AG09319 (cell line): ENCODE results near the gene TNFRSF8.

Source experiments
- DNase-seq: peaks from one replicate; pipeline ENCODE4 v3.0.0-alpha.2; 2010; ENCODE audit warnings: low read depth; ENCODE audit errors: extremely low read depth
- TF ChIP-seq, protein P1 (sequence below): IDR thresholded peaks from 2 replicates; pipeline ENCODE4 v1.5.1; 2011; ENCODE audit warnings: low read depth, mild to moderate bottlenecking, inconsistent platforms, low read length, moderate library complexity

Gene TNFRSF8

GRCh38 chr1:12145616-12146342 is 82.7 kb downstream of the TNFRSF8 start:
- TF ChIP-seq, protein P1, sequence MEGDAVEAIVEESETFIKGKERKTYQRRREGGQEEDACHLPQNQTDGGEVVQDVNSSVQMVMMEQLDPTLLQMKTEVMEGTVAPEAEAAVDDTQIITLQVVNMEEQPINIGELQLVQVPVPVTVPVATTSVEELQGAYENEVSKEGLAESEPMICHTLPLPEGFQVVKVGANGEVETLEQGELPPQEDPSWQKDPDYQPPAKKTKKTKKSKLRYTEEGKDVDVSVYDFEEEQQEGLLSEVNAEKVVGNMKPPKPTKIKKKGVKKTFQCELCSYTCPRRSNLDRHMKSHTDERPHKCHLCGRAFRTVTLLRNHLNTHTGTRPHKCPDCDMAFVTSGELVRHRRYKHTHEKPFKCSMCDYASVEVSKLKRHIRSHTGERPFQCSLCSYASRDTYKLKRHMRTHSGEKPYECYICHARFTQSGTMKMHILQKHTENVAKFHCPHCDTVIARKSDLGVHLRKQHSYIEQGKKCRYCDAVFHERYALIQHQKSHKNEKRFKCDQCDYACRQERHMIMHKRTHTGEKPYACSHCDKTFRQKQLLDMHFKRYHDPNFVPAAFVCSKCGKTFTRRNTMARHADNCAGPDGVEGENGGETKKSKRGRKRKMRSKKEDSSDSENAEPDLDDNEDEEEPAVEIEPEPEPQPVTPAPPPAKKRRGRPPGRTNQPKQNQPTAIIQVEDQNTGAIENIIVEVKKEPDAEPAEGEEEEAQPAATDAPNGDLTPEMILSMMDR, result no peak
- no peak for DNase-seq

DNA sequence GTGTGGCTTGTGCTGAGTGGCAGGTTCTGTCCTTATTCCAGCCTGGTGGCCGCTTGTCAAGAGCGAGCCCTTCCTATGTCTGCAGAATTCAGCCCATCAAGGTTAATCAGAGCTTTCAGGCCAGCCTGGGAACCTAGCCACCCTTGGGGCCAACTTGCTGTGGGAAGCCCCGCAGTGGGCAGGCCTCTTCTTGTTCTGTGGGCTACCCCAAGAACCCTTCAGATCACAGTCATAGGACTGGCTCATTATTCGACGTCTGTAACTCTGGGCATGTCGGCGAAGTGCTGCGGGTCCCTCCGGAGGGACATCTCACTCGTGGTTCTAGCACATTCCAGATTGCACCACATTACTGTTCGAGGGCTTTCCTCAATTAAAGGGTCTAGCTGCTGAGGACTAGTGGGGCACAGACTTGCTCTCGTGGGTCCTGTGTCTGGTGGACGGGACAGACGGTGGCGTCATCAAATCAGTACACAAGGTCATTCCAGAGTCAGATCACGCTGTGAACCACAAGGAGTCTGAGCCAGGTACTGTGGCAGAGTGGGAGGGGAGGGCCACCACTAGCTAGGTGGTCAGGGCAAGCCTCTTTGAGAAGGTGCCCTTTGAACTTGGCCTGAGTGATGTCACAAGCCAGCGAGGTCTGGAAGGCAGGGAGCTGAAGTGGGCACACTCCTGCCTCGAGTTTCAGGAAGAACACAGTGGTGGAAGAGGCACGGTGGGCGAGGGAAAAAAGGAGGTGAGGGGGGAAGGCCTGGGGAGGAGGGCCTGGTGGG is 83.4 kb downstream of the TNFRSF8 start:
- DNase-seq, result no peak
- TF ChIP-seq, protein P1, result no peak

DNA sequence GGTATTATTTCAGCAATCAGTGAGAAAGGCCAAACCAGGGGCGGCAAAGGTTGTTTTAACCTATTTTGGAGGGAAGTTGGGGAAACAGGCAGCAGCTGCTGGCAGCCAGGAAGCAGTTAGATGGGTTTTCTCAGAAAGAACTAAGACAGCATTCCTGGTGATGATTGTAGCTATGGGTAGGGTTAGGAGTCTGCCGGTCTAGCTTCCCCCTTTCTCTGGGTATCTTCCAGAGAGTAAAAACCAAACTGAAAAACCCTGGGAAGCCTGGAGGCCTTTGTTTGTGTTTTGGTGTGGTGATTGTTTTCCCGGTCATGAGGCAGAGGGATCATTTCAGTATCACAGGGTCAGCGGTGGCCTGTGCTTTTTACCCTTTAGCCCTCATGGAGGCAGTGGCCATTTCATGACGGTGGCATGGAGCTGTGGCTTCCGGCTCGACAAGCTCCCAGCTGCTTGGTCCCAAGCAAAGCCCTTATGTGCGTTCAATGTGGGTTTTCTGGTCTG is 84.1 kb downstream of the TNFRSF8 start:
- no peak for DNase-seq
- TF ChIP-seq, protein P1, result no peak

- TF ChIP-seq, protein P1, result no peak
- DNase-seq, result no peak
These were observed 85.3 kb downstream of the TNFRSF8 start for GRCh38 chr1:12148160-12148957.

DNA sequence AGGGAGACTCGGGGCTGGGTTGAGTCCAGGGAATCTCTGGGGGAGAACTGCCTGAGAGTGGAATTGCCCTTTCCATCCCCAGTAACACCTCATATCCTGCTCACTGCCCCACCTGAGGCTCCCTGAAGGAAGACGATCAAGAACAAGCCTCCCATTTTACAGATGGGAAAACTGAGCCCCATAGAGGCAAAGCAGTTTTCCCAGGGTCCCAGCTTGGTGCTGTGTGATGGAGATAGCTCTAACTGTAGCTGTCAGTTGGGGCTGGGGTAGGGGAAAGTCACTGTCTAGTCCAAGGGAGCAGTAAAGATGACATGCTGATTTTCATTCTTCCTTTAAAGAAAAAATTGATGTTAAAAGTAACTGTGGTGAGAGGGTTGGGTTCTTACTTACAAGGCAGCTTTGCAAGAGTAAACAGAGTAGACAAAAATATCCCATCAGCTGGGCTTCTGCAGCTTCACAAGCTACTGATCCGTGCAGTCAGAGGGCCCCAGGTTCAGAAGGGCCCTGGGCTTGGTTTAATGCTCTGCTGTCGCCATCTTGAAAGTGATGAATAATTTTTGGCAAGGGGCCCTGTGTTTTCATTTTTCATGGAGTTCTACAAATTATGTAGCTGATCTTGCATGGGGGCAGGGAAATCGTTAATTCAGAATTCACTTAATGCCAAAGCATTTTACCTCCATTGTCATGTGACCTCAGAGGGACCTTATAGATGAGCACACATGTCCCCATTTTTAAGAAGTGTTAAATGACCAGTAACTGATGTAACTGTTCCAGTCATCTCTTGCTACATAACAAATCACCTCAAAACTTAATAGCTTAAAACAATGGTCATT is 86.1 kb downstream of the TNFRSF8 start:
- DNase-seq, result no peak
- TF ChIP-seq, protein P1, result no peak

GRCh38 chr1:12149791-12150175 is 86.7 kb downstream of the TNFRSF8 start:
- DNase-seq, result no peak
- TF ChIP-seq, protein P1, result no peak
